H9 (cell line): ENCODE results near the gene MRPL37. TPM values are rescaled to one million over a fixed set of nuclear protein-coding genes. Genes with fewer than 3 reads are reported as not detected.

Source experiments
- DNase-seq: peaks from one replicate; pipeline ENCODE4 v3.0.0-alpha.2; 2017
- H2AFZ ChIP-seq: one replicate; pipeline ENCODE4 v1.6.1; 2013; ENCODE audit warnings: mild to moderate bottlenecking, low read length, control low read depth, moderate library complexity
- H2AK5ac ChIP-seq: 2 replicates; pipeline ENCODE4 v1.6.1; 2013; ENCODE audit warnings: low read length, control low read depth, mixed read lengths; ENCODE audit not compliant: insufficient read length
- H2BK120ac ChIP-seq: one replicate; pipeline ENCODE4 v1.6.1; 2013; ENCODE audit warnings: low read depth, mild to moderate bottlenecking, low read length, control low read depth, inconsistent platforms; ENCODE audit not compliant: poor library complexity, severe bottlenecking
- H2BK12ac ChIP-seq: 2 replicates; pipeline ENCODE4 v1.6.1; 2013; ENCODE audit warnings: low read length, control low read depth, mixed read lengths, low read depth; ENCODE audit not compliant: insufficient read length
- H2BK15ac ChIP-seq: 2 replicates; pipeline ENCODE4 v1.6.1; 2013; ENCODE audit warnings: low read depth, low read length, control low read depth
- H2BK20ac ChIP-seq: one replicate; pipeline ENCODE4 v1.6.1; 2013; ENCODE audit warnings: low read depth, mild to moderate bottlenecking, low read length, control low read depth, inconsistent platforms; ENCODE audit not compliant: poor library complexity, severe bottlenecking
- H2BK5ac ChIP-seq: 2 replicates; pipeline ENCODE4 v1.6.1; 2013; ENCODE audit warnings: low read length, control low read depth, mixed read lengths; ENCODE audit not compliant: insufficient read length
- H3K14ac ChIP-seq: 2 replicates; pipeline ENCODE4 v1.6.1; 2013; ENCODE audit warnings: low read length, control low read depth; ENCODE audit not compliant: insufficient read depth
- H3K18ac ChIP-seq: 2 replicates; pipeline ENCODE4 v1.6.1; 2013; ENCODE audit warnings: low read depth, mild to moderate bottlenecking, mixed read lengths, low read length, control low read depth; ENCODE audit not compliant: insufficient read length
- H3K23ac ChIP-seq: 2 replicates; pipeline ENCODE4 v1.6.1; 2013; ENCODE audit warnings: low read length, control low read depth, mixed read lengths, low read depth; ENCODE audit not compliant: insufficient read length
- H3K23me2 ChIP-seq: 2 replicates; pipeline ENCODE4 v1.6.1; 2013; ENCODE audit warnings: low read depth, mild to moderate bottlenecking, mixed read lengths, low read length, control low read depth; ENCODE audit not compliant: insufficient read length, poor library complexity, severe bottlenecking
- H3K27ac ChIP-seq: 2 replicates; pipeline ENCODE4 v1.5.1; 2013; ENCODE audit warnings: low read length, control low read depth, mixed read lengths, low read depth; ENCODE audit not compliant: insufficient read length
- H3K27me3 ChIP-seq: 2 replicates; pipeline ENCODE4 v1.6.1; 2013; ENCODE audit warnings: low read length, control low read depth, inconsistent platforms; ENCODE audit not compliant: insufficient read depth
- H3K4ac ChIP-seq: 2 replicates; pipeline ENCODE4 v1.6.1; 2013; ENCODE audit warnings: low read depth, mild to moderate bottlenecking, control low read depth, inconsistent platforms, low read length, moderate library complexity
- H3K4me1 ChIP-seq: 2 replicates; pipeline ENCODE4 v1.6.1; 2013; ENCODE audit warnings: low read length, control low read depth, inconsistent platforms; ENCODE audit not compliant: insufficient read depth
- H3K4me2 ChIP-seq: 2 replicates; pipeline ENCODE4 v1.6.1; 2013; ENCODE audit warnings: low read length, control low read depth, mixed read lengths; ENCODE audit not compliant: insufficient read length, insufficient read depth
- H3K56ac ChIP-seq: 2 replicates; pipeline ENCODE4 v1.6.1; 2013; ENCODE audit warnings: low read depth, mild to moderate bottlenecking, mixed read lengths, low read length, control low read depth; ENCODE audit not compliant: insufficient read length
- H3K79me1 ChIP-seq: 2 replicates; pipeline ENCODE4 v1.6.1; 2013; ENCODE audit warnings: low read depth, mild to moderate bottlenecking, moderate library complexity, low read length, control low read depth, inconsistent platforms; ENCODE audit not compliant: insufficient read depth, poor library complexity, severe bottlenecking
- H3K79me2 ChIP-seq: 2 replicates; pipeline ENCODE4 v1.6.1; 2013; ENCODE audit warnings: low read length, control low read depth, inconsistent platforms; ENCODE audit not compliant: insufficient read depth
- H3K9ac ChIP-seq: 2 replicates; pipeline ENCODE4 v1.6.1; 2013; ENCODE audit warnings: low read length, control low read depth, mixed read lengths; ENCODE audit not compliant: insufficient read length; ENCODE audit errors: extremely low read depth
- H3K9me3 ChIP-seq: one replicate; pipeline ENCODE4 v1.6.1; 2013; ENCODE audit warnings: low read depth, low read length, inconsistent platforms; ENCODE audit not compliant: control insufficient read depth
- H3T11ph ChIP-seq: one replicate; pipeline ENCODE4 v1.6.1; 2013; ENCODE audit warnings: mild to moderate bottlenecking, low read length, control low read depth, inconsistent platforms
- H4K20me1 ChIP-seq: one replicate; pipeline ENCODE4 v1.6.1; 2013; ENCODE audit not compliant: control insufficient read depth, insufficient read length, insufficient read depth
- H4K5ac ChIP-seq: 2 replicates; pipeline ENCODE4 v1.6.1; 2013; ENCODE audit warnings: low read depth, mild to moderate bottlenecking, mixed read lengths, low read length, control low read depth; ENCODE audit not compliant: insufficient read length
- H4K8ac ChIP-seq: replicated peaks from 2 replicates; pipeline ENCODE4 v1.6.1; 2013; ENCODE audit warnings: low read length, control low read depth, mixed read lengths, low read depth; ENCODE audit not compliant: insufficient read length
- H4K91ac ChIP-seq: 2 replicates; pipeline ENCODE4 v1.6.1; 2013; ENCODE audit warnings: low read depth, mild to moderate bottlenecking, moderate library complexity, mixed read lengths, low read length, control low read depth; ENCODE audit not compliant: insufficient read length
- H3K27ac Mint-ChIP-seq, 3 experiments: 2 replicates in 2 of 3; 3 replicates in 1 of 3; pipeline ENCODE4 v1.8.0; 2020 to 2021; ENCODE audit warnings: mixed read lengths in 3 of 3, mild to moderate bottlenecking in 1 of 3, moderate library complexity in 1 of 3
- H3K27me3 Mint-ChIP-seq: 2 replicates; pipeline ENCODE4 v1.8.0; 2021; ENCODE audit warnings: low read depth, mild to moderate bottlenecking, moderate library complexity, mixed read lengths
- H3K36me3 Mint-ChIP-seq, 3 experiments: 2 replicates in 2 of 3; 3 replicates in 1 of 3; pipeline ENCODE4 v1.8.0; 2020 to 2021; ENCODE audit warnings: low read depth in 3 of 3, mixed read lengths in 3 of 3; ENCODE audit not compliant: insufficient read depth in 1 of 3
- H3K4me1 Mint-ChIP-seq, 2 experiments: 2 replicates each; pipeline ENCODE4 v1.8.0; 2020; ENCODE audit warnings: mixed read lengths in 2 of 2
- H3K4me3 Mint-ChIP-seq, 2 experiments: 2 replicates in 1 of 2; 3 replicates in 1 of 2; pipeline ENCODE4 v1.8.0; 2020 to 2021; ENCODE audit warnings: mild to moderate bottlenecking in 2 of 2, mixed read lengths in 2 of 2, moderate library complexity in 1 of 2
- H3K9me3 Mint-ChIP-seq, 2 experiments: 2 replicates in 1 of 2; 3 replicates in 1 of 2; pipeline ENCODE4 v1.8.0; 2020; ENCODE audit warnings: mild to moderate bottlenecking in 2 of 2, mixed read lengths in 2 of 2, moderate library complexity in 1 of 2
- CTCF ChIP-seq: fragments of 200-600 bp; sonication (generic); conservative IDR thresholded peaks from 3 replicates; pipeline ENCODE4 v1.8.0; 2021; ENCODE audit warnings: antibody characterized with exemption, mild to moderate bottlenecking
- WGBS: extraction: QIAGEN DNeasy Blood & Tissue Kit; methylation state at CpG from one replicate; pipeline ENCODE4 v1.1.7; 2013; ENCODE audit warnings: missing lambda C conversion rate, low lambda C conversion rate, mixed read lengths; ENCODE audit not compliant: insufficient read length; ENCODE audit errors: extremely low coverage; 5-methylcytosine and 5-hydroxymethylcytosine counted together
- total RNA-seq: library from RNA; stranded (reverse); gene quantifications from 2 replicates; pipeline ENCODE4 v1.2.1, GENCODE V29; 2021

MRPL37 gene
- total RNA-seq, 1 experiment from 2014 or later: 123 TPM

GRCh38 chr1:54220004-54220811 lies 20.2 kb downstream of the MRPL37 start:
- Histone ChIP-seq H2BK120ac (no peak overlapping the region), H3T11ph (no peak overlapping the region), H3K14ac (no peak overlapping the region), H3K9ac (no peak overlapping the region), H3K27me3 (no peaks in the 10 kb centered on the region), H2AFZ (no peak overlapping the region), H3K27ac (no peak overlapping the region), H3K79me2 (no peaks in the 10 kb centered on the region), H3K79me1 (no peaks in the 10 kb centered on the region), H3K4ac (no peak overlapping the region), H2BK12ac (no peak overlapping the region), H2BK15ac (no peak overlapping the region), H3K4me2 (no peak overlapping the region), H3K56ac (no peak overlapping the region), H3K23ac (no peak overlapping the region), H3K4me1 (no peaks in the 10 kb centered on the region), H4K8ac (no peak overlapping the region), H2BK20ac (no peak overlapping the region), H2AK5ac (no peak overlapping the region), H4K5ac (no peak overlapping the region), H3K18ac (no peak overlapping the region), H4K91ac (no peak overlapping the region), H2BK5ac (no peak overlapping the region), H3K9me3 (no peaks in the 10 kb centered on the region), H3K23me2 (no peaks in the 10 kb centered on the region), H4K20me1 (no peaks in the 10 kb centered on the region)
- Mint-ChIP-seq H3K4me3 (no peak overlapping the region), H3K36me3 (peaks cover 30 to 49% (median 39%) of the 10 kb centered on the region in 3 experiments; a peak in 6 of 7 replicates), H3K27me3 (peaks cover 2% of the 10 kb centered on the region; the same call in 1 of the 2 replicates), H3K27ac (peak overlapping the region in 1 of 3 experiments; percentile 45; a peak in 3 of 7 replicates), H3K4me1 (peaks cover 18 to 26% of the 10 kb centered on the region in 2 experiments), H3K9me3 (no peaks in the 10 kb centered on the region)
- TF ChIP-seq CTCF: no peak
- DNase-seq: no peak
- no CpG with 5 or more reads among the region's 18 CpGs for WGBS
